ENCODE results near the gene CACNB1.
A peak's percentile ranks its signal among the peaks of the same experiment; 100 is the strongest.

CACNB1 gene

GRCh38 chr17:39225959-39226683, 28.7 kb upstream of the CACNB1 start:
- peak; percentile 76 for DNase-seq (ENCODE audit: low spot score)

GRCh38 chr17:39225308-39225958, 28.0 kb upstream of the CACNB1 start, which contains the start of gene STAC2:
Gene STAC2 (minus strand): TSS chr17:39225945. CDS start chr17:39225502, 443 bp downstream.
- DNase-seq (ENCODE audit: low spot score), result no peak

GRCh38 chr17:39224778-39225307, 27.4 kb upstream of the CACNB1 start:
- no peak for DNase-seq (ENCODE audit: low spot score)

GRCh38 chr17:39223907-39224777, 26.7 kb upstream of the CACNB1 start:
- no peak for DNase-seq (ENCODE audit: low spot score)

GRCh38 chr17:39222866-39223834, 25.7 kb upstream of the CACNB1 start:
- DNase-seq (ENCODE audit: low spot score), result no peak

GRCh38 chr17:39222151-39222550, 24.7 kb upstream of the CACNB1 start:
- DNase-seq (ENCODE audit: low spot score), result no peak

GRCh38 chr17:39221572-39221971, 24.1 kb upstream of the CACNB1 start:
- no peak for DNase-seq (ENCODE audit: low spot score)

GRCh38 chr17:39219647-39220154, 22.2 kb upstream of the CACNB1 start:
- no peak for DNase-seq (ENCODE audit: low spot score)

GRCh38 chr17:39218906-39219305, 21.4 kb upstream of the CACNB1 start:
- no peak for DNase-seq (ENCODE audit: low spot score)

GRCh38 chr17:39217734-39218369, 20.4 kb upstream of the CACNB1 start:
- no peak for DNase-seq (ENCODE audit: low spot score)

- no peak for DNase-seq (ENCODE audit: low spot score)
Measured at GRCh38 chr17:39213852-39214251, 16.4 kb upstream of the CACNB1 start.

- no peak for DNase-seq (ENCODE audit: low spot score)
Measured at GRCh38 chr17:39212841-39213480, 15.5 kb upstream of the CACNB1 start.

- DNase-seq (ENCODE audit: low spot score), result no peak
Measured at GRCh38 chr17:39212195-39212810, 14.8 kb upstream of the CACNB1 start.

- no peak for DNase-seq (ENCODE audit: low spot score)
Measured at GRCh38 chr17:39210093-39210434, 12.6 kb upstream of the CACNB1 start.

- DNase-seq (ENCODE audit: low spot score), result peak; percentile 75
Measured at GRCh38 chr17:39209317-39210092, 12.0 kb upstream of the CACNB1 start.

GRCh38 chr17:39208893-39209292, 11.4 kb upstream of the CACNB1 start:
- DNase-seq (ENCODE audit: low spot score), result no peak

GRCh38 chr17:39208136-39208535, 10.7 kb upstream of the CACNB1 start:
- DNase-seq (ENCODE audit: low spot score), result no peak

- no peak for DNase-seq (ENCODE audit: low spot score)
Measured at GRCh38 chr17:39205112-39205526, 7.7 kb upstream of the CACNB1 start.

- DNase-seq (ENCODE audit: low spot score), result no peak
Measured at GRCh38 chr17:39204245-39204644, 6.8 kb upstream of the CACNB1 start.

All from hepatic stellate cell (primary cell).